ENCODE data around the gene HTR2A.

The HTR2A gene

DNA sequence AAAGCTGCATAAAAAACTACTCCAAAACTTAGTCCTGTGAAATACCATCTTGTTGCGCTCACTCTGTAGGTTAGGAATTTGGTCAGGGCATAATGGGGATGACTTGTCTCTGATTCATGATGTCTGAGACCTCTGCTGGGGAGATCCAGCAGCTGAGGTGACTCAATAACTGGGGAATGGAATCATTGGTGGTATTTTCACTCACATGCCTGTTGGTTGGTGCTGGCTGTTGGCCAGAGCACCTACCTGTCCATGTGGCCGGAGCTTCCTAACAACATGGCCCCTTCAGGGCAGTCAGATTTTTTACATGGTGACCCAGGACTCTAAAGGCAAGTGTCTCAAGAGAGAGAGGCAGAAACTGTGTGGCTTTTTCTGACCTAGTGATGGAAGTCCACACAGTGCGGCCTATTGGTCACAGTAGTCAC is 92.5 kb downstream of the HTR2A start:
- no peak for DNase-seq

DNA sequence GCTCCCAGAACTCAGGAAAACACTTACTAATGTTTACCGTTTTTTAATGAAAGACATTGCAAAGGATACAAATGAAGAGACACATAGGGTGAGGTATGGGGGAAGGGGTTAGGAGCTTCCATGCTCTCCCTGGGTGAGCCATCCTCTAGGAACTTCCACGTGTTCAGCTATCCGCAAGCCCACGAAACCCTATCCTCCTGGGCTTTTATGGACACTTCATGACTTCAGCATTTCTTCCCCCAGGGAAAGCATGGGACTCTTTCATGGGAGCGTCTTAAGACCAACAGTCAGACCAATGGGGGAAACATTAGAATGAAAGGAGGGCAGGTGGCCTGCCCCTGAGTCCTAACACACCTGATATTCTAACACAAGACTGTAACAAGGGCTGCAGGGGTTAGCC is 93.3 kb downstream of the HTR2A start:
- DNase-seq: no peak

DNA sequence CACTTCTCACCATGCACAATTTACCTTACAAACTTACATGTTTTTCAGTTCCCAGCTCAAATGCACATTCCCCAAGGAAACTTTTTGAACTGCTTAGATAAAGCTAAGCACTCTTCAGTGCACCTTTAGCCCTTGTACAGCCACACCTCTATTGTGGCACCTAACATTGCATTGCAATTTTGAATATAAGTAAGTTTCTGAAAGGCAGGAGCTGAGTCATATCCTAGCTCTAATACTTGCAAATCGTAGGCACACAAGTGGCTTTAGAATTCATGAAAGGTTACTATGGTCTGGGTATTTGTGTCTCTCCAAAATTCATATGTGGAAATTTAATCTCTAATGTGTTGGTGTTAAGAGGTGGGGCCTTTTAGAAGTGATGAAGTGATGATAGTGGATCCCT is 95.0 kb downstream of the HTR2A start:
- DNase-seq: no peak

DNA sequence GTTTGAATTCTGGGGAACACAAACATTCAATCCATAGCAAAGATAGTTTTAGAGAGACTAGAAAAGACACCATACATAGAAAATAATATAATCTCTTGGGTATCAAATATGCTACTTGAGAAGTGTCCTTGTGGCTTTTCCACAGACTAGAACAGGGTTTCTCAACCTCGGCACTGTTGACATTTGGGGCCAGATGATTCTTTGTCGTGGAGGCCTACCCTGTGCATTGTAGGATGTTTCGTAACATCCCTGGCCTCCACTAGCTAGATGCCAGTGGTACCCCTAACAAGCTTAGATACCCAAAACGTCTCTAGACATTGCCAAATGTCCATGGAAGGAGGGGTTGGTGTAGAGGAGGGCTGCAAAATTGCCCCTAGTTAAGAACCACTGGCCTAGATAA is 97.7 kb downstream of the HTR2A start:
- DNase-seq: no peak

DNA sequence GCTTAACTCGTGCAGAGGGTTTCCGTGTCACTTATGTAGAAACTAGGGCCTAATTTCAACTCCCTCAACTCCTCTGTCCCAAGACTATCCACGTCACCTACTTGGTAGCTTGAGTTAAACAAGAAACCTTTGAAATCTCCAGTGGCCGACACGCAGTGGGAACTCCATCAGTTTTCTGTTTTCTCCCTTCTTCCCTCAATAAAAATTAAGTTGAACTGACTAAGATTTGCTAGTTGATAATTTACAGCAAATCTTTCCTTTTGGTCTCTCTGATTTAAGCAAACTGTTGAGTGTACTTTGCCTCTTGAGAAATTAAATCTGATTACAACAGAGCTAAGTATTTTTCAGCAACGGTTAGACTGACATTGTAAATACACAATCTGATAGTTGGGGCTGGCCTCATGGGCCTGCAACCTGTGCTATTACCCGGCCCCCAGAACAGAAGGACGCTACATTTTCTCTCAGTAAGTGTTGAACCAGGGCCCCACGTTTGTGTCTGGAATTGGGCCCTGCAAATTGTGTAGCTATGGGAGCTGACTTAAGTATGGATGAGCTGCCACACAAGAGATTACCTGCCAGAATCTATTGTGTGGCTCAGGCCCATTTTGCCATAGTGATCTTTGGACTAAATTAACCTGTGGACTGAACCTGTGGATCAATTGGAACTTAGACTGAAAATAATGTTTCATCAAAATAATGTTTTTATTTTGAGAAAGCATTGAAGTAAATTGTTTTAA is 99.2 kb downstream of the HTR2A start:
- peak in 1 of 5 experiments; percentile 5 for DNase-seq

DNA sequence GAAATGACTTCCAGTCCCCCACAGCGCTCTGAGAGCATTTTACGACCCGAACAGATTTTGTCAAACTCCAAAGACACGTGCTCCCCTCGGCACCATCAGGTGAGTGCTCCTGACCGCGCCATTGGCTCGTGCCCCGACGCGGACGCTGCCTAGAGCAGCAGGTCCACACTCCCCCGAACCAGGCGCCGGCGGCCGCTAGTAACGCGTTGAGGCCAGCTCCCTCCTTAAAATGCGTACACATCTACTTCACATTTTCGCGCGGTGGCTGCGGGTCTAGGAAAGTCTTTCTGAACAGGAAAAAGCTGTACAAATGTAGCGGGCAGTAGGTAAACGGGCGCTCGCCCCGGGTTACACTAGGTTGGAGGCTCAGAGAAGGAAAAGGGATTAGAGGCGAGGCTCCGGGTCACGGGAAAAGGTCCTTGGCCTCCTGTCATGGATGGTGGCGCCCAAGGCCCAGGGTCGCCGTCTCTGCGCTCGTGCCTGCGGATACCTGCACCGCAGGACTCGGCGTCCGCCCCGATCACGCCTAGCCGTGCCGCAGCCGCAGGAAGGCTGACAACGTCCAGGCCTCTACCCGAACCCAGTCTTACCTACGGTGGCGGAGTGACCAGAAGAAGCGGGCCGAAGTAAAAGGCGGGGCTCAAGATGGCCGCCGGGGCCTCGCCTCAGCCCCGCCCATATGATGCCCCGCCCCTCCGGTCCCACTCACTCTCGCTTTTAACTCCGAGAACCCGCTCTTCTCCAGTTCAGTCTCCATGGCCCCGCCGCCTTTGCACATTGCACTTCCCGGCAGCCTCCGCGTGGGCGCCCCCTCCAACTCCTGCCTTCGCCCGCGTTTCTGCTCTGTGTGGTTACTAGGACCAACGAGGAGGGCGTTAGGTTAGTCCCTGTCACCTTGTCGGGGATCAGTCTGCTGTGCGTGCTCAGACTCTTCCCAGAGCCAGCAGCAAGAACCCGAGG is 100.1 kb downstream of the HTR2A start, which contains the start of gene ESD:
ESD (minus strand) TSS at position 647 of the 960 bp plus-strand sequence. CDS start 5,748 bp downstream, outside the sequence.
- DNase-seq: peak; percentile 72 to 92 (median 80)

DNA sequence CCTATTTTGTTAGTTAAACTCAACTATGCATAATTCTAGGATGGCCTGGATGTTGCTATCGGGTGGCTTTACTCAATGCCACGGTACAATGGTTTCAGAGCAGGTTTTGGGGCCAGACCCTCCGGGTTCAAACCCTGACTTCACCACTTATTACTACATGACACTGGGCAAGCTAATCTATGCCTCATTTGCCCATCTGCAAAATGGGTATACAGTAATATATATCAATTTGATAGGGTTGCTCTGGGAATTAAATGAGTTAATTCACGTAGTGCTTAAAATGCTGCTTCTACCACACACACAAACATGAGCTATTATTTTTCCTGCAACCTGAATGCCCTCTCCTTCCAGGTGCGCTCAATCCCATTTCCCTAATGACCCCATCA is 100.7 kb downstream of the HTR2A start:
- no peak for DNase-seq

DNA sequence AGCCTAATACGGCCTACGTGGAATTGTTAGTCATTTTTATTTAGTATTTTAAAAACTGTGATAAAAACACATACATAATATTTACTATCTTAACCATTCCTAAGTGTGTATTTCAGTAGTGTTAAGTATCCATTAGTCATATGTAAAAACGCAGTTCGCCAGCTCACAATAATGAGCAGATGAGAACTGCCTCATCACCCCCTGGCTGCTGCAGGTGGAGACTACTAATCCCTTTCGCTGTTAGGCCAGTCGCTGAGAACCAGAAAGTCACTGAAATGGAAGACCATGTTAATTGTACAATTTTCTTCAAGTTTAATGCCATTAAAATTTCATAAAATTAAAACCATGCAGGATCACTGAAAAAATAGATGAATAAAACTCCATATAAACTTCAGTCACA is 101.5 kb downstream of the HTR2A start:
- DNase-seq: no peak

DNA sequence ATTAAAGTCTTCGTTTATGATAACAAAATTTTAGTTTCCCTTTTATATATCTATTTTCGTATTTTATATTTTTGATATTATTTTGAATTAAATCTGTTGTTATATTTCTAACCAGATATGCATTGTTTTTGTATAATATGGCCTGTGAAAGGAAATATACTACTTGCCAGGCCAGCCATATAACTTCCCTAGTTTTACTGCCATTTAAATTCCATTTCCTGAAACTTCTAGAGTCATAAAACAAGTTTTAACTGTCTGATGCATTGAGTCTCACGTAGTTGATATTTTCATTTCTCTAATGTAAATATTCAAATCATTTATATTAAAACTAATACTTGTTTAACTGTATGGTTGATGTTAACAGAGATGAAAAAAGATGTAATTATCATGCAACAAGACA is 113.3 kb downstream of the HTR2A start:
- no peak for DNase-seq

DNA sequence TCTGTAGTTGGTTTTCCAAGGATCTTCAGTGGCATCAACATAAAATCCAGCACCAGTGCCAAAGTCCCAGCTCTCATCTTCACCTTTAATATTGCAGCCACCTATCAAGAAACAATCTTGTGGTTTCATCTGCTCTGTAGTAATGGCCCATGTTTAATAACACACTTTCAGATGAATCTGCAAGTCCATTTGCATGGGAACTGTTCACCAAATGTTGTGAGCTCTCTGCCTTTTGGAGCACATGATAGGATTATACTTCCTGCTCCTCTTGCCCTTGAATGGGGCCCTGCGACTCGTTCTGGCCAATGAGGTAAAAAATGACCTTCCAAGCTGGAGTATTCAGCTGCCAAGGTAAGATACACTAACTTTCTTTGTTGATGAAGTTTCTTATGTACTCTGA is 114.2 kb downstream of the HTR2A start:
- DNase-seq: no peak

DNA sequence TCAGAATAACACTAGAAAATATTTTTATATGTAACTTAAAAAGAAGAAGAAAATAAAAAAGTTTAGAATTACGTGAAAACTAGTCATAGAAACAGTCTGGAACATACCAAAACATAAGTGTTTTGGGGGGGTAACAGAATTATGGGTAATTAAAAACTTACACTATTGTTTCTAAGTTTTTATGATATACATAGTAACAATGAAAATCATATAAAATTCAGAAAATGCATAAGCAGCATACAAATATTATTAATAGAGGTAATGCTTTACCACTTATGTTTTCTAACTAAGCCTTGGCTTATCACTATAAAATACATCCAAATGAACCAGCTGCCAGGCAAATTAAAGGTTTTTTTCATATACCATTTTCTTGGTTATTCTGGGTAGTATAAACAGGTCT is 114.8 kb downstream of the HTR2A start:
- DNase-seq: no peak
